ENCODE measurements around the gene BBIP1.

BBIP1 gene

GRCh38 chr10:110947061-110947595 is 28.1 kb upstream of the BBIP1 start:
- no peak for DNase-seq (ENCODE audit: low read depth)

GRCh38 chr10:110946496-110946895 is 27.5 kb upstream of the BBIP1 start:
- no peak for DNase-seq (ENCODE audit: low read depth)
- TF ChIP-seq CTCF (IDR thresholded peaks at IDR 0.05; ENCODE audit: insufficient read depth, low read depth, low read length, missing control alignments) = no peak
- H3K4me3 ChIP-seq (ENCODE audit: low read depth, low read length) = no peak overlapping the region

More at GRCh38 chr10:110947061-110947595, 28.1 kb upstream of the BBIP1 start:
- H3K4me3 ChIP-seq (ENCODE audit: low read depth, low read length) = no peak overlapping the region
- no peak for TF ChIP-seq CTCF (IDR thresholded peaks at IDR 0.05; ENCODE audit: insufficient read depth, low read depth, low read length, missing control alignments)

GRCh38 chr10:110944792-110945396 is 25.9 kb upstream of the BBIP1 start:
- TF ChIP-seq CTCF (IDR thresholded peaks at IDR 0.05; ENCODE audit: insufficient read depth, low read depth, low read length, missing control alignments) = no peak
- no peak for DNase-seq (ENCODE audit: low read depth)
- H3K4me3 ChIP-seq (ENCODE audit: low read depth, low read length) = no peak overlapping the region

GRCh38 chr10:110939419-110939818 is 20.4 kb upstream of the BBIP1 start:
- no peak for TF ChIP-seq CTCF (IDR thresholded peaks at IDR 0.05; ENCODE audit: insufficient read depth, low read depth, low read length, missing control alignments)
- H3K4me3 ChIP-seq (ENCODE audit: low read depth, low read length) = no peak overlapping the region
- DNase-seq (ENCODE audit: low read depth) = no peak

- no peak for DNase-seq (ENCODE audit: low read depth)
- H3K4me3 ChIP-seq (ENCODE audit: low read depth, low read length) = no peak overlapping the region
- TF ChIP-seq CTCF (IDR thresholded peaks at IDR 0.05; ENCODE audit: insufficient read depth, low read depth, low read length, missing control alignments) = no peak
These were observed 17.8 kb upstream of the BBIP1 start for GRCh38 chr10:110936757-110937156.

- no peak overlapping the region for H3K4me3 ChIP-seq (ENCODE audit: low read depth, low read length)
- DNase-seq (ENCODE audit: low read depth) = no peak
- TF ChIP-seq CTCF (IDR thresholded peaks at IDR 0.05; ENCODE audit: insufficient read depth, low read depth, low read length, missing control alignments) = no peak
These were observed 13.7 kb upstream of the BBIP1 start for GRCh38 chr10:110932505-110933180.
